Psoas muscle (tissue), 8 donors: Measurements from ENCODE around the gene FOLR2. TPM values are rescaled to one million over a fixed set of nuclear protein-coding genes. Genes with fewer than 3 reads are reported as not detected.

ENCODE experiments used
- ATAC-seq, 4 donors: fragments of 200-7000 bp; cut with Tn5 transposase; one replicate each; pipeline ENCODE4 v1.9.1; 2020; ENCODE audit warnings: moderate library complexity in 3 of 4, mild to moderate bottlenecking in 2 of 4
- DNase-seq, 2 donors: peaks; one replicate each; pipeline ENCODE4 v3.0.0-alpha.2; 2020
- H3K27ac ChIP-seq: fragments of 200-600 bp; one replicate; pipeline ENCODE4 v1.8.0; 2022
- H3K27me3 ChIP-seq, 3 donors: fragments of 200-600 bp in 1 of 3; one replicate each; pipeline versions ENCODE4 v1.6.1 to v1.8.0; 2013 to 2022; ENCODE audit warnings: low read length in 2 of 3, mild to moderate bottlenecking in 2 of 3, moderate library complexity in 1 of 3; ENCODE audit not compliant: insufficient read depth in 3 of 3
- H3K36me3 ChIP-seq, 2 donors: fragments of 200-600 bp in 1 of 2; one replicate each; pipeline versions ENCODE4 v1.6.1 to v1.8.0; 2013 to 2022; ENCODE audit warnings: low read depth in 1 of 2, mild to moderate bottlenecking in 1 of 2, moderate library complexity in 1 of 2; ENCODE audit not compliant: insufficient read depth in 1 of 2
- H3K4me1 ChIP-seq: fragments of 200-600 bp; one replicate; pipeline ENCODE4 v1.8.0; 2022
- H3K4me3 ChIP-seq: fragments of 200-600 bp; one replicate; pipeline ENCODE4 v1.8.0; 2022; ENCODE audit warnings: mild to moderate bottlenecking
- H3K9me3 ChIP-seq: fragments of 200-600 bp; one replicate; pipeline ENCODE4 v1.8.0; 2022
- WGBS, 3 donors: extraction: QIAGEN DNeasy Blood & Tissue Kit; methylation state at CpG; one replicate each; pipeline versions ENCODE4 v1.1.6 to v1.1.7; 2013; 5-methylcytosine and 5-hydroxymethylcytosine counted together
- intact Hi-C, 2 donors: fragments of 100-400 bp; cut with DNase I; formaldehyde crosslinking; loops; one replicate each; pipeline versions ENCODE4 v1.11.0 to v1.14.2; 2022
- polyA plus RNA-seq, 3 donors: library from polyadenylated mRNA; stranded (reverse); fragments of 200-250 nt; gene quantifications; one replicate each; pipeline ENCODE4 v1.2.3, GENCODE V29; 2013
- total RNA-seq, 4 donors: library from RNA; stranded (reverse); fragmentation: NEBNext Ultra II Directional in 2 of 4; extraction: Animal tissue kit (Norgen Biotek cat#: 25700) in 2 of 4; gene quantifications; one replicate each; pipeline versions ENCODE4 v1.2.1 to v1.2.4, GENCODE V29; 2021 to 2023
- TF ChIP-seq, protein P1 (sequence below): fragments of 200-600 bp; IDR thresholded peaks from one replicate; pipeline ENCODE4 v1.8.0; 2022; ENCODE audit warnings: antibody characterized with exemption
- donor health status: healthy with polysubstance abuse.
- donor health status: DM: no; HTN: no; CAD: no; lungs with moderate emphysema.
- donor health status: Bipolar disorder and iron deficiency.
- donor health status: healthy.
- donor health status: DM: yes; HTN: yes; CAD: no.
- donor health status: DM: no; HTN: no; CAD: no.
- donor health status: DM: no; HTN: no; CAD: no.
- donor health status: DM: yes; HTN: yes; CAD: no.

FOLR2 gene
- total and polyA plus RNA-seq, 7 donors: 2.9 to 14.2 (median 5.3) TPM

- Histone ChIP-seq H3K36me3 (no peaks in the 10 kb centered on the region), H3K9me3 (no peaks in the 10 kb centered on the region), H3K4me3 (no peak overlapping the region), H3K27ac (no peak overlapping the region), H3K27me3 (no peaks in the 10 kb centered on the region), H3K4me1 (no peaks in the 10 kb centered on the region)
- ATAC-seq (no peak), DNase-seq (no peak)
- intact Hi-C loops: no loop called here
- WGBS, 3 donors: 85 to 100% (median 94%) methylated on average over 1 of the region's 1 CpG
- TF ChIP-seq, protein P1, sequence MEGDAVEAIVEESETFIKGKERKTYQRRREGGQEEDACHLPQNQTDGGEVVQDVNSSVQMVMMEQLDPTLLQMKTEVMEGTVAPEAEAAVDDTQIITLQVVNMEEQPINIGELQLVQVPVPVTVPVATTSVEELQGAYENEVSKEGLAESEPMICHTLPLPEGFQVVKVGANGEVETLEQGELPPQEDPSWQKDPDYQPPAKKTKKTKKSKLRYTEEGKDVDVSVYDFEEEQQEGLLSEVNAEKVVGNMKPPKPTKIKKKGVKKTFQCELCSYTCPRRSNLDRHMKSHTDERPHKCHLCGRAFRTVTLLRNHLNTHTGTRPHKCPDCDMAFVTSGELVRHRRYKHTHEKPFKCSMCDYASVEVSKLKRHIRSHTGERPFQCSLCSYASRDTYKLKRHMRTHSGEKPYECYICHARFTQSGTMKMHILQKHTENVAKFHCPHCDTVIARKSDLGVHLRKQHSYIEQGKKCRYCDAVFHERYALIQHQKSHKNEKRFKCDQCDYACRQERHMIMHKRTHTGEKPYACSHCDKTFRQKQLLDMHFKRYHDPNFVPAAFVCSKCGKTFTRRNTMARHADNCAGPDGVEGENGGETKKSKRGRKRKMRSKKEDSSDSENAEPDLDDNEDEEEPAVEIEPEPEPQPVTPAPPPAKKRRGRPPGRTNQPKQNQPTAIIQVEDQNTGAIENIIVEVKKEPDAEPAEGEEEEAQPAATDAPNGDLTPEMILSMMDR: no peak
Measured at GRCh38 chr11:72188267-72188666, 28.3 kb upstream of the FOLR2 start.

GRCh38 chr11:72189455-72190250, 26.9 kb upstream of the FOLR2 start:
- no peaks in the 10 kb centered on the region for H3K4me1 ChIP-seq
- intact Hi-C loops: no loop called here
- H3K4me3 ChIP-seq: no peak overlapping the region
- no peaks in the 10 kb centered on the region for H3K9me3 ChIP-seq
- DNase-seq: no peak
- WGBS, 3 donors: 56 to 77% (median 74%) methylated on average over 3 of the region's 3 CpGs
- TF ChIP-seq, protein P1: no peak
- ATAC-seq: no peak
- no peaks in the 10 kb centered on the region for H3K27me3 ChIP-seq
- H3K36me3 ChIP-seq: no peaks in the 10 kb centered on the region
- no peak overlapping the region for H3K27ac ChIP-seq

DNA sequence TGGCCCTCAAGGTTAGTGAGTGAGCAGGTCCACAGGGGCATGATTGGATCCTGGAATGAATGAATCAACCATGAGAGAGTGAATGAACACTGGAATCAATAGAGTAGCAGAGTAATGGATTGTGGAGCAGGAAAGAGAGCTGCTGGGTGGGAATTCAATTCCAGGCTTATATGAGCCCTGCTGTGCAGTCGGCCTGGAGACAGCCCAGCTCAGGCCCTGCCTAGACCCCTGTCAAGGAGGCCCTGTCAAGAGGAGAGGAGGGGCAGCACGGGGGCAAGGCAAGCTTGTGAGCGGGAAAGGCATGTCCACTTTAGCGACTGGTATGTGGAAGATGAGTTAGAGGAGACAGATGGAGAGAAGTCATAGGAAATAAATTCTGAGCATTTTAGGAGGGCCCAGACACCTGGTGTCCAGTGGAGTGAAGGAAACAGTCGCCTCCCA, 25.9 kb upstream of the FOLR2 start:
- ATAC-seq (no peak), DNase-seq (no peak)
- no peak overlapping the region for H3K4me3 ChIP-seq
- intact Hi-C loops: no loop called here
- TF ChIP-seq, protein P1: no peak
- no peaks in the 10 kb centered on the region for H3K4me1 ChIP-seq
- no peak overlapping the region for H3K27ac ChIP-seq
- WGBS, 3 donors: 73 to 81% (median 76%) methylated on average over 5 of the region's 5 CpGs
- H3K9me3 ChIP-seq: no peaks in the 10 kb centered on the region
- no peaks in the 10 kb centered on the region for H3K27me3 ChIP-seq
- no peaks in the 10 kb centered on the region for H3K36me3 ChIP-seq

GRCh38 chr11:72191961-72192381, 24.6 kb upstream of the FOLR2 start, which contains the start of gene FOLR1:
TSS of gene FOLR1 (plus strand) at chr11:72192140. CDS start at chr11:72192174, 34 bp downstream.
- DNase-seq (no peak), ATAC-seq (no peak)
- intact Hi-C loops: no loop called here
- Histone ChIP-seq H3K27me3 (no peaks in the 10 kb centered on the region), H3K27ac (no peak within 1 kb of the TSS), H3K4me3 (no peak within 1 kb of the TSS), H3K9me3 (no peaks in the 10 kb centered on the region), H3K4me1 (no peaks in the 10 kb centered on the region), H3K36me3 (no peaks in the 10 kb centered on the region)
- 65 to 81% (median 76%) methylated on average over 5 of the region's 5 CpGs for WGBS, 3 donors
- TF ChIP-seq, protein P1: no peak
